Neuronal stem cell (in vitro differentiated cells): ENCODE measurements around the gene PLD4.
"Not testable (repeated sequence)": the region's sequence is repeated elsewhere in the genome, so short reads cannot be mapped to it uniquely, and the experiment has no call there.

Experiments used
- DNase-seq: peaks from one replicate; pipeline ENCODE4 v3.0.0-alpha.2; 2013; ENCODE audit warnings: low spot score
- H2AFZ ChIP-seq: one replicate; pipeline ENCODE4 v1.6.1; 2013; ENCODE audit warnings: mild to moderate bottlenecking, low read length, inconsistent platforms
- H2AK5ac ChIP-seq: 2 replicates; pipeline ENCODE4 v1.6.1; 2013; ENCODE audit warnings: low read depth, mild to moderate bottlenecking, inconsistent platforms, low read length, moderate library complexity, mixed read lengths
- H2BK120ac ChIP-seq: 2 replicates; pipeline ENCODE4 v1.6.1; 2013; ENCODE audit warnings: low read depth, mild to moderate bottlenecking, inconsistent platforms, low read length, moderate library complexity, mixed read lengths
- H2BK12ac ChIP-seq: one replicate; pipeline ENCODE4 v1.6.1; 2013; ENCODE audit warnings: low read length, inconsistent platforms
- H2BK15ac ChIP-seq: 2 replicates; pipeline ENCODE4 v1.6.1; 2013; ENCODE audit warnings: mild to moderate bottlenecking, low read length, inconsistent platforms, mixed read lengths
- H2BK5ac ChIP-seq: one replicate; pipeline ENCODE4 v1.6.1; 2013; ENCODE audit warnings: inconsistent platforms, mild to moderate bottlenecking, low read length, moderate library complexity
- H3K14ac ChIP-seq: one replicate; pipeline ENCODE4 v1.6.1; 2013; ENCODE audit warnings: low read length, inconsistent platforms
- H3K18ac ChIP-seq: 2 replicates; pipeline ENCODE4 v1.6.1; 2013; ENCODE audit warnings: low read length, inconsistent platforms
- H3K23ac ChIP-seq: 2 replicates; pipeline ENCODE4 v1.6.1; 2013; ENCODE audit warnings: low read depth, mild to moderate bottlenecking, mixed read lengths, low read length, inconsistent platforms; ENCODE audit not compliant: poor library complexity
- H3K27ac ChIP-seq: replicated peaks from 3 replicates; pipeline ENCODE4 v1.5.1; 2013; ENCODE audit warnings: low read length, inconsistent platforms
- H3K27me3 ChIP-seq, 3 experiments: 2 replicates each; pipeline ENCODE4 v1.6.1; 2013; ENCODE audit warnings: low read length in 3 of 3, mild to moderate bottlenecking in 2 of 3, inconsistent platforms in 1 of 3, low read depth in 1 of 3, mixed read lengths in 1 of 3, moderate library complexity in 1 of 3; ENCODE audit not compliant: control insufficient read depth in 3 of 3, insufficient read depth in 3 of 3
- H3K36me3 ChIP-seq, 2 donors: replicated peaks in 1 of 2; 2 replicates each; pipeline ENCODE4 v1.6.1; 2013; ENCODE audit warnings: low read length in 2 of 2; ENCODE audit not compliant: control insufficient read depth in 2 of 2, insufficient read depth in 2 of 2
- H3K4ac ChIP-seq: 2 replicates; pipeline ENCODE4 v1.6.1; 2013; ENCODE audit warnings: inconsistent platforms, mild to moderate bottlenecking, low read length, moderate library complexity
- H3K4me1 ChIP-seq, 2 donors: 1 replicate in 1 of 2; 2 replicates in 1 of 2; pipeline ENCODE4 v1.6.1; 2013; ENCODE audit warnings: low read length in 2 of 2, low read depth in 1 of 2; ENCODE audit not compliant: control insufficient read depth in 2 of 2, insufficient read depth in 1 of 2
- H3K4me2 ChIP-seq: one replicate; pipeline ENCODE4 v1.6.1; 2013; ENCODE audit warnings: mild to moderate bottlenecking, low read length, inconsistent platforms; ENCODE audit not compliant: insufficient read depth, poor library complexity, severe bottlenecking
- H3K4me3 ChIP-seq, 2 donors: 2 replicates each; pipeline ENCODE4 v1.5.1; 2013; ENCODE audit warnings: low read length in 2 of 2, mild to moderate bottlenecking in 2 of 2, inconsistent platforms in 1 of 2, moderate library complexity in 1 of 2
- H3K79me1 ChIP-seq: one replicate; pipeline ENCODE4 v1.6.1; 2013; ENCODE audit warnings: low read depth, mild to moderate bottlenecking, inconsistent platforms, low read length, moderate library complexity
- H3K9ac ChIP-seq: one replicate; pipeline ENCODE4 v1.6.1; 2013; ENCODE audit warnings: mild to moderate bottlenecking, low read depth, low read length, inconsistent platforms; ENCODE audit not compliant: poor library complexity
- H3K9me3 ChIP-seq, 2 donors: replicated peaks in 1 of 2; 2 replicates each; pipeline versions ENCODE3 to v1.6.1; 2013; ENCODE audit warnings: low read length in 2 of 2, mild to moderate bottlenecking in 2 of 2, inconsistent platforms in 1 of 2, low read depth in 1 of 2, mixed read lengths in 1 of 2, moderate library complexity in 1 of 2; ENCODE audit not compliant: control insufficient read depth in 2 of 2, insufficient read depth in 1 of 2
- H4K8ac ChIP-seq: one replicate; pipeline ENCODE4 v1.6.1; 2013; ENCODE audit warnings: low read depth, mild to moderate bottlenecking, inconsistent platforms, low read length, moderate library complexity
- H4K91ac ChIP-seq: one replicate; pipeline ENCODE4 v1.6.1; 2013; ENCODE audit warnings: low read length, low read depth, mild to moderate bottlenecking, inconsistent platforms; ENCODE audit not compliant: poor library complexity
- WGBS, 2 donors: extraction: QIAGEN DNeasy Blood & Tissue Kit; methylation state at CpG; one replicate each; pipeline ENCODE4 v1.1.7; 2013; ENCODE audit warnings: missing lambda C conversion rate in 2 of 2, mixed read lengths in 1 of 2; ENCODE audit not compliant: insufficient read length in 2 of 2, insufficient replicate concordance in 1 of 2; ENCODE audit errors: extremely low coverage in 2 of 2; 5-methylcytosine and 5-hydroxymethylcytosine counted together

The PLD4 gene

GRCh38 chr14:104943216-104944015 is 18.7 kb downstream of the PLD4 start:
- H2BK5ac ChIP-seq, H4K8ac ChIP-seq, H3K14ac ChIP-seq, H2AK5ac ChIP-seq, H2BK15ac ChIP-seq, H3K4me3 ChIP-seq, H3K18ac ChIP-seq, H3K4me1 ChIP-seq, H2BK120ac ChIP-seq, H3K4ac ChIP-seq, H3K23ac ChIP-seq, H3K4me2 ChIP-seq, H2AFZ ChIP-seq, DNase-seq, H3K27ac ChIP-seq, H3K9ac ChIP-seq, H4K91ac ChIP-seq, H3K9me3 ChIP-seq, H2BK12ac ChIP-seq, H3K36me3 ChIP-seq, H3K79me1 ChIP-seq: not testable (repeated sequence)
- no CpG with 5 or more reads among the region's 29 CpGs for WGBS, 2 donors
- peaks cover 0 to 26% (median 2%) of the 10 kb centered on the region in 3 experiments for H3K27me3 ChIP-seq

- not testable (repeated sequence) for H3K79me1 ChIP-seq, H3K9me3 ChIP-seq, H3K9ac ChIP-seq, H4K8ac ChIP-seq, H2BK120ac ChIP-seq, H3K23ac ChIP-seq, H3K27ac ChIP-seq, H3K4me2 ChIP-seq, DNase-seq, H3K4me3 ChIP-seq, H2AK5ac ChIP-seq, H3K4me1 ChIP-seq, H2BK12ac ChIP-seq, H2BK15ac ChIP-seq, H4K91ac ChIP-seq, H2BK5ac ChIP-seq, H3K18ac ChIP-seq, H3K14ac ChIP-seq, H2AFZ ChIP-seq, H3K36me3 ChIP-seq, H3K4ac ChIP-seq
- no CpG with 5 or more reads among the region's 6 CpGs for WGBS, 2 donors
- peaks cover 0 to 21% (median 0%) of the 10 kb centered on the region in 3 experiments for H3K27me3 ChIP-seq
These were observed 19.3 kb downstream of the PLD4 start for GRCh38 chr14:104944016-104944308.

GRCh38 chr14:104944436-104945205 is 19.9 kb downstream of the PLD4 start:
- H3K18ac ChIP-seq, H3K9me3 ChIP-seq, H3K14ac ChIP-seq, H3K27ac ChIP-seq, H3K79me1 ChIP-seq, H2BK5ac ChIP-seq, H3K9ac ChIP-seq, H2BK12ac ChIP-seq, H3K36me3 ChIP-seq, H2AK5ac ChIP-seq, H3K4me3 ChIP-seq, H3K4ac ChIP-seq, H2BK120ac ChIP-seq, H3K4me1 ChIP-seq, H3K4me2 ChIP-seq, H2AFZ ChIP-seq, H3K23ac ChIP-seq, H4K91ac ChIP-seq, H2BK15ac ChIP-seq, DNase-seq, H4K8ac ChIP-seq: not testable (repeated sequence)
- no CpG with 5 or more reads among the region's 29 CpGs for WGBS, 2 donors
- peaks cover 0 to 14% (median 0%) of the 10 kb centered on the region in 3 experiments for H3K27me3 ChIP-seq

GRCh38 chr14:104945266-104945665 is 20.6 kb downstream of the PLD4 start:
- H2BK120ac ChIP-seq, H3K79me1 ChIP-seq: not testable (repeated sequence)

More at GRCh38 chr14:104945266-104945665, 20.6 kb downstream of the PLD4 start:
- DNase-seq, H3K9me3 ChIP-seq, H3K36me3 ChIP-seq, H3K9ac ChIP-seq, H2BK12ac ChIP-seq, H3K4me3 ChIP-seq, H2AFZ ChIP-seq, H3K23ac ChIP-seq, H2AK5ac ChIP-seq, H3K4me2 ChIP-seq, H4K91ac ChIP-seq, H2BK5ac ChIP-seq, H2BK15ac ChIP-seq, H4K8ac ChIP-seq, H3K4me1 ChIP-seq, H3K27ac ChIP-seq, H3K14ac ChIP-seq, H3K18ac ChIP-seq, H3K27me3 ChIP-seq, H3K4ac ChIP-seq: not testable (repeated sequence)
- WGBS, 2 donors: no CpG with 5 or more reads among the region's 20 CpGs
